Measurements from ENCODE around the gene RGS10.
"Not testable (repeated sequence)": the region's sequence is repeated elsewhere in the genome, so short reads cannot be mapped to it uniquely, and the experiment has no call there.

The RGS10 gene, protein sequence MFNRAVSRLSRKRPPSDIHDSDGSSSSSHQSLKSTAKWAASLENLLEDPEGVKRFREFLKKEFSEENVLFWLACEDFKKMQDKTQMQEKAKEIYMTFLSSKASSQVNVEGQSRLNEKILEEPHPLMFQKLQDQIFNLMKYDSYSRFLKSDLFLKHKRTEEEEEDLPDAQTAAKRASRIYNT

DNA sequence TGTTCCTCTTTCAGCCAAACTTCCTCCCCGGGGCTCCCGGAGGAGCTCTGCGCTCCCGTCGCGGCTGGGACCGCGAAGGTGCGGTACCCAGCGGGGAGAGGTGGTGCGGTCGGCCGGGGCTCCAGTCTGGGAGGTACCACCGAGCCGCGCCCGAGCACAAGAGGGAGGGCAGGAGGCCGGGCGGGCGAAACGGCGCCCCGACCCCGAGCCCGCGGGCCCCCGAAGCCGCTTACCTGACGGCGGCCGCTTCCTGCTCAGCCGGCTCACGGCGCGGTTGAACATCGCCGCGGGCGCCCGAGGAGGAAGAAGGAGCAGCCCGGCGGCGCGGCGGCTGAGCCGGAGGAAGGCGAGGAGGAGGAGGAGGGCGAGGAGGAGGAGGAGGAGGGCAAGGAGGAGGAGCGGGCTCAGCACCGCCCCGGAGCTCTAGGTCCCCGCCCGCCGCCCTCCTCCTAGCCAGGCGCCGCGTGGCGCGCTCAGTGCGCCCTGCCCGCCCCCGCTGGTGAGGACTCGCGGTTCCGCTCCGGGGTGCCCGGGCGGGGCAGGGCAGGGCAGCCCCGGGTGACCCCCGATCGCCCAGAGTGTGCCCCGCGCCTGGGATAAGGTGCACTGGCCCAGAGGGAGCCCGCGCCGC, at the start of gene RGS10:
RGS10 (minus strand) TSS at position 363 of the 631 bp plus-strand sequence; CDS start at position 282, 81 bp downstream.
- peak; percentile 53 for DNase-seq (ENCODE audit: low spot score)

DNA sequence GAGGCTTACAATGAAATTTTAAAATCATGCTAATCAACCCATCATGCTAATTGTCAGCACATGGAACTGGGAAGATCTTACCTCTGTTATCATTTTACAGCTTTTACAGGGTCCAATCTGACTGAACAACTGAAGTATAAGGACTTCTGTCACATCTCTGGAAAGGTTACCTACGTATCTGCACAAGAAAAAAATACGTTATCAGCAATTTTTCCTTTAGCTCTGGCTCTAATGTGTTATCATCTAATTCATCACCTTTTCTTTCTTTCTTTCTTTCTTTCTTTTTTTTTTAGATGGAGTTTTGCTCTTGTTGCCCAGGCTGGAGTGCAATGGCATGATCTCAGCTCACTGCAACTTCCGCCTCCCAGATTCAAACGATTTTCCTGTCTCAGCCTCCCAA, 45.6 kb upstream of the RGS10 start:
- no peak for DNase-seq (ENCODE audit: low spot score)

DNA sequence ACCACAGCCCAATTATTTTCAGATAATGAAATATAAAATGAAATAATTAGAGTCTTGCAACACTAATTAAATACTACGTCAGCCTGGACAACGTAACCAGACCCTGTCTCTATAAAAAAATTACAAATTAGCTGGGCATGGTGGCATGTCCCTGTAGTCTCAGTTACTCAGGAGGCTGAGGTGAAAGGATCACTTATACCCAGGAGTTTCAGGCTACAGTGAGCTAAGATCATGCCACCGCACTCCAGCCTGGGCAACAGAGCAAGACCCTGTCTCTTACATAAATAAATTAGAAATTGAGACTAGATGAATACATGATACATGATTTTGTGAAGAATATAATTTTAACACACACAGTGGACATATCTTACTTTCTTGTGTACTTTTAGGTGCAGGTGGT, 35.8 kb upstream of the RGS10 start:
- no peak for DNase-seq (ENCODE audit: low spot score)

DNA sequence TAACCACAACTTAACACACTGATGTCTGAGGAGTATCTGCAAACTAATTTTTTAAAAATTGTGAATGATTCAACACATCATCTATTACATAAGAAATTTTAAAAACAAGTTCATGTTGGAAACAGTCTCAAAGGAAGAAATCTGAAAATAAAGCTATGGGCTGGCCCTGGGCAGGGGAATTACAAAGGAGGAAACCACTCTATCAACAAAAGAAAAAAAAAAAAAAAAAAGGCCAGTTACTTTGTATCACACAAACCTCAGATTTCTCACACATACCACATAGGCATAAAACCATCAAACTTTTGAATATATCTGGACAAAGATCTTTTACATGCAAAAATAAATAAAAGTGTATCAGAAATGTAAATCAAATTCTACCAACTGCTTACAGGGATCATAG, 33.5 kb upstream of the RGS10 start:
- no peak for DNase-seq (ENCODE audit: low spot score)

DNA sequence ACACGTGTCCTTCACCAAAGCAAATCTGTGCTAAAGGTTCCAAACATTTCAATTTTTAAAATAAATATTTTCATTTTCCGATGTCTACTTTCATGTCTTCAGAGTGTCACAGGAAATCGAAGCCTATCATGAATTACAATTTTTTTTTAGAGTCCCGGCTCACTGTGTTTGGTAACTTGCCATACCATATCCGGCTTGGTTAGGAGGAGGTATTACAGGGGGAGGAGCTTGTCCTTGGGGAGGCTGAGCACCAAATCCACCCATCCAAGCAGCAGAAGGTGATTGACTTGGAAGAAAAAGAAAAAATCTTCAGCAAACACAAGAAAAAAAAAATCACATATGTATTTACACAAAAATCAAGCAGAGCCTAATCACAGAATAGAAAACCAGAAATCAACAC, 33.0 kb upstream of the RGS10 start:
- DNase-seq (ENCODE audit: low spot score): no peak

DNA sequence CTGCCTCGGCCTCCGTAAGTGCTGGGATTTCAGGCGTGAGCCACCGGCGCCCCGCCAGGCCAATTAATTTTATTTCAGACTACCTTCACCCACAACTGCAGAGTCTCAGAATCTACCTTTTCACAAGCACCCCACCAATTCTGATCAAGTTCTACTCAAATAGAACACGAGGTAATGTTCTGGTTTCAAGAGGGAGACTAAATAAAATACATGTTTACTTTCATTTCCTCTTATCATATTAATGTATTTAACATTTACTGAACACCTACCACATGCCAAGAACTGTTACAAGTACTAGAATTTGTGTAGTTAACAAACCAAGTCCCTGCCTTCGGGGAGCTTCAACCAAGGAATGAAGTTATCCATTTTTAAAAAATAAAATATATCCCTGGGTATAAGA, 25.5 kb upstream of the RGS10 start:
- no peak for DNase-seq (ENCODE audit: low spot score)

DNA sequence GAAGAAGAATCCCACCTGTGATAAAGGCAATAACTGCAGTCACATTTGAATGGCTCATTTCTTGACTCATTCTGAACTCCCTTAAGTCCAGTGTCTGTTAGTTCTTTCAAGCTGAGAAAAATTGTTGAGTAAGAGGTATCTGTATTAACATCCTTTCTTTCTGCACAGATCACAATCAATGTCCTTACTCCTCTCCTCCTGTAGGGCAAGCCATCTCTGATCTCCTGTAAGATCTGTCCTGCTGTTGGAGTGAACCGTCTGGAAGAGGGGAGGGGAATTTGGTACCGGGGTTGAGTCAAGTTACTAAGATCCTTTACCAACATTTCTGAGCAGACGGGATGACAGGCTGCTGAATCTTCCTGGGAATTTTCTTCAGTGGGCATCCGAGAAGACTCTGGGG, 19.6 kb upstream of the RGS10 start:
- DNase-seq (ENCODE audit: low spot score): no peak

DNA sequence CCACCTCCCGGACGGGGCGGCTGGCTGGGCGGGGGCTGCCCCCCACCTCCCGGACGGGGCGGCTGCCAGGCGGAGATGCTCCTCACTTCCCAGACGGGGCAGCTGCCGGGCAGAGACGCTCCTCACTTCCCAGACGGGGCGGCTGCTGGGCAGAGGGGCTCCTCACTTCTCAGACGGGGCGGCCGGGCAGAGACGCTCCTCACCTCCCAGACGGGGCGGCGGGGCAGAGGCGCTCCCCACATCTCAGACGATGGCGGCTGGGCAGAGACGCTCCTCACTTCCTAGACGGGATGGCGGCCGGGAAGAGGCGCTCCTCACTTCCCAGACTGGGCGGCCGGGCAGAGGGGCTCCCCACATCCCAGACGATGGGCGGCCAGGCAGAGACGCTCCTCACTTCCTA, 17.0 kb upstream of the RGS10 start:
- DNase-seq (ENCODE audit: low spot score): not testable (repeated sequence)

DNA sequence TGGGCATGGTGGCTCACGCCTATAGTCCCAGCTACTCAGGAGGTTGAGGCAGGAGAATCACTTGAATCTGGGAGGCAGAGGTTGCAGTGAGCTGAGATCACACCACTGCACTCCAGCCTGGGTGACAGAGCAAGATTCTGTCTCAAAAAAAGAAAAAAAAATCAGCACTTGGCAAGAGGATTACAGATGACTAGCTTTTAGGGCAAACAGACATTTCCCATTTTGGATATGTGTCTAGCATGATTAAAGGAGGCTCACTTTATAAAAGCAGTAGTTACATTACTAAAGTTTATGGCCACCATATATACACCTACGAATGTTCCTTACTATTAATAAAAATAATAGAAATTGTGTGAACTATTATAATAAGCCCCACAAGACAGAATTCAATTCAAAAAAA, 13.6 kb upstream of the RGS10 start:
- DNase-seq (ENCODE audit: low spot score): not testable (repeated sequence)

DNA sequence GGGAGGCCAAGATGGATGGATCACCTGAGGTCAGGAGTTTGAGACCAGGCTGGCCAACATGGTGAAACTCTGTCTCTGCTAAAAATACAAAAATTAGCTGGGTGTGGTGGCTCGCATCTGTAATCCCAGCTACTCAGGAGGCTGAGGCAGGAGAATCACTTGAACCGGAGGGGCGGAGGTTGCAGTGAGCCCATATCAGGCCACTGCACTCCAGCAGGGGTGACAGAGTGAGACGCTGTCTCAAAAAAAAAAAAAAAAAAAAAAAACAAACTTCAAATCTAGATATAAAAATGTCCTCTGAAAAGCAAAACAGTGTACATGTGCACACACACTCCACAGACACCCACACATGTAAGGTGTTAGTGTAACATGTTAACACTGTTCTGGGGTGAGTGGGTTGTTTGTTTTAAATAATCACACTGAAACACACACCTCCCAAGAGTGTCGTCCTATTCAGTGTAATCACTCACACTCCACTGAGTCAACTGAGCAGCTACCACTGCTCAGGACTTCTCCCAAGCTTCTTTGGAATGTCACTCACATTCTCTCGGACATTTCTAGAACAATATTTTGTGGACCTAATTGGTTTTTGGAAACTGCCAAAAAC, 12.8 kb upstream of the RGS10 start:
- DNase-seq (ENCODE audit: low spot score): no peak

DNA sequence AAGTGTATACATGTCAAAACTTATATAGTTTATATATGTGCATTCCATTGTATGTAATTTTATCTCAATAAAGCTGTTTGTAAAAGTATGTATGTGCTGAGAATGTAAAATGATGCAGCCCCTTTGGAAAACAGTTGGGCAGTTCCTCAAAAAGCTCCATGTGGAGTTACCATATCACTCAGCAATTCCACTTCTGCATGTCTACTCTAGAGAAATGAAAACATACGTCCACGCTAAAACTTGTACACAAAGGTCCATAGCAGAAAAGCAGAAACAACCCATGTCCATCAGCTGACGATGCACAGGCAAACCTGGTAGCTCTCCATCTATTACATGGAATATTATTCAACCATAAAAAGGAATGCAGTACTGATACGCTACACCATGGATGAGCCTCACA, 8.3 kb upstream of the RGS10 start:
- DNase-seq (ENCODE audit: low spot score): no peak

DNA sequence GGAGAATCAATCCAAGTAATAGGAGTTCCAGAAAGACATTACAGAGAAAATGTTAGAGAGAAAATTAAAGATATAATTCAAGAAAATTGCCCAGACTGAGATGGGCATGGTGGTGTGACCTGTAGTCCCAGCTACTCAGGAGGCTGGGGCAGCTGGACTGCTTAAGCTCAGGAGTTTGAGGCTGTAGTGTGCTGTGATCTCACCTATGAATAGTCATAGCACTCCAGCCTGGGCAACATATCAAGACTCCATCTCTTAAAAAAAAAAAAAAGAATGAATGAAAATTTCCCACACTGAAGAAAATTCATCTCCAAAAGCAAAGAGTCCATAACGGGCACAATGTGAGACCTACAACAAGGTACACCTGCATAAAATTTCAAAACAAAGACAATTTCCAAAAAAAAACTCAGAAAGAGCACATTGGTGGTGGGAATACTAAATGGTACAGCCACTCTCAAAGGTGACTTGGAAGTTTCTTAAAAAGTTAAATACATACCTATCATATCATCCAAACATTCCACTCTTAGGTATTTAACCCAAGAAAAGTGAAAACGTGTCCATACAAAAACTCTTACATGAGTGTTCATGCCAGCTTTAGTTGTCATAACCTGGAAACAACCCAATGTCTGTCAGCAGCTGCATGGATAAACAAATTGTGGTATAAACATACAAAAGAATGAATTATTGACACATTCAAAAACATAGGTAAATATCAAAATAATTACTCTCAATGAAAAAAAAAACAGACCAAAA, 6.9 kb upstream of the RGS10 start:
- DNase-seq (ENCODE audit: low spot score): no peak

DNA sequence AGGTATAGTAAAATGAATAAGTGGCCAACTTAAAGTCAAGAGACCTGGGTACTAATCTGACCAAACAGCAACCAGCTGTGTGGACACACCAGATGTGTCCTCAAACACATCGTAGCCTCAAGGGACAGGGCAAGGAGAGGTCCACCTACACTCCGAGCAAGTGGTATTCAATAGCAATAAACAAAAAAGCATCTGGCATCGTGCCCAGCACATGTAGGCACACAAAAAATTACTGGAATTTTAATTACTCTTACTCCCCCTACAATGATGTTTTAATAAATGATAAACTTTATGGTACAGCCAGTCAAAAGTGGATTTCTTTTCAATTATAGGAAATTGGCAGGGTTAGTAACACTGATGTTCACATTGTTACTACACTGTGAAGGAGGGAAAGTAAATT, 3.5 kb upstream of the RGS10 start:
- DNase-seq (ENCODE audit: low spot score): no peak

DNA sequence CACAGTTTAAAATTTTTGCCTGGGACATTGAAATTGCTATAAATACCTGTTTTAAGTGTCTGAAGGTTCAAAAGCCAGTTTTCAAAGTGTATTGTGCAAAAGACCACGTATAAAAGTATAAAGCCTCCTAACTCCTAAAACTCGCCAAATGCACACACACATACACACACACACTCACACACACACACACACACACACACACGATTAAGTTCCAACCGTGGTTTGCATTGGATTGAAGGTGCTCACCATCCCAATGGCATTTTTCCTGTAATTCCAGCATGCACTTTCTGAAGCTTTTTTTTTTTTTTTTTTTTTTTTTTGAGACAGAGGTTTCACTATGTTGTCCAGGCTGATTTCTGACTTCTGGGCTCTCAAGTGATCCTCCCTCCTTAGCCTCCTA, 2.8 kb upstream of the RGS10 start:
- no peak for DNase-seq (ENCODE audit: low spot score)

DNA sequence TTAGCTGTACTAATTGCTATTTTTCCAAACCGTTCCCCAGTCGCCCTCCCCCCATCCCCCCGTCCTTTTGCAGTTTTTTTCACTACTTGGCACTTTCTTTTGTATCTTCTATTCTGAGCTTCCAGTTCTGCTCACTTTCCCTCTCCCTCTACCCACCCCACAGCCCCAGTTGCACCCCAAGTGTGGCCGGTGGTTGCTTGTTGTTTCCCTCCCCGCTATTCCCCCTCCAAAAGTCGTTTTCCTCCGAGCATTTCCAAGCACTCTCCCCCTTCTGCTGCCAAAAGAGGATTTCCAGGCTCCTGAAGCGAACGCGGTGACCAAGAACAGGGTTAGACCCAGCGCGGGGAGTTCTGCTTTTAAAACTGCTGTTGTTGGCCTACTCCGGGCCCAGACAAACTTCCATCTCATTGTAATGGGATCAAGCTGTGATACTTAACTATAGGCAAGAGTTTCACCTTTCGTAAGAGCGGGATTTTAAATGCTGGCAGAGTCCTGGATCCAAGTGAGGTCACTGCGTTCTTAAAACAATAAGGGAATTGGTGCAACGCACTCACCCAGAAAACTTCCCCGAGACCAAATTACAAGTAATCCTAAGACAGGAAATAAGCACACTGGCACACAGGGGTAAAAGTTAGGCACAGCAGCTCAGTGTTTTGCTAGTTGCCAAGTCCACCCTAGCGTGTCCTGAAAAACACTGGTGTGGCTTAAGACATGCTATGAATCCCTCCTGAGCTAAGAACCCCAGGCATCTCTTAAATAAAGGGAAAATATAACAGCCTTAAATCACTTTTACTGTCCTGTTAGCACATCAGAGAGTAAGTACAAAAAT, 1.5 kb upstream of the RGS10 start:
- DNase-seq (ENCODE audit: low spot score): no peak

DNA sequence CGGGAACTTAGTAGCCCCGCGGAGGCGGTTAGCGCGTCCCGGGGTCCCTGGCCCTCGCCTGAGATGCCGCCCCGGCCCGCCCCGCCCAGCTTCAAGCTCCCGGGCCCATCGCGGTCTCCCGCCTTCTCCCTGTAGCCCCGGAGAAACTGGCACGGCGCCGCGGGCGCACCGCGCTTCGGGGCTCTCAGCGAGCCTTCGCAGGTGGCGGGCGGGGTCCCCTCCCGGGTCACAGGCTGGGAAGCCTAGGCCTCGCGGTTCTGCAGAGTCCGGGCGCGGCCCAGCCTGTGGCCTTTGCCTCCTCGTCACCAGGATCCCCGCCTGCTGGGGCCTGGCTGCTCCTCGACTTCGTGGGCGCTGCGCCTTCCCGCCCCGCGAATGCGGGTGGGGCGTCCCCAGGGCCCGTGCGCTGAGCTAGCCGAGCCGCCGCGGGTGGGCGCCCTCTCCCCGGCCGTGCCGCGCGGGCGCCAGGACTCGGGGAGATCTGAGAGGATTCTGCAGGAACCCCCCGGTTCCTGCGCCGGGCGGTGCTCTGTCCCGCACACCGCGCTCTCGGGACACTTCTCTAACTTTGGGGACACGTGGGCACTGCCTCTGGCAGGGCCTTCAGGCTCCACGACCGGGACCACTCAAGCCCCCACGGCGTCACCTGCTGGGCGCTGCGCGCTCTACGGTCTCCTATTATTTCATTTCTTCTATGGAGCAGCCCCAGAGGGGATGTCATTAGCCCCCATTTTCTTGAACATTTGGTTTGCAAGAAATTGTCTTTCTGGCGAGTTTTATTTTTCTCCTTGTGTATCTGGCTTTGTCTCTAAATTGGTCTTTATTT, 682 bp upstream of the RGS10 start:
- peak; percentile 44 for DNase-seq (ENCODE audit: low spot score)

DNA sequence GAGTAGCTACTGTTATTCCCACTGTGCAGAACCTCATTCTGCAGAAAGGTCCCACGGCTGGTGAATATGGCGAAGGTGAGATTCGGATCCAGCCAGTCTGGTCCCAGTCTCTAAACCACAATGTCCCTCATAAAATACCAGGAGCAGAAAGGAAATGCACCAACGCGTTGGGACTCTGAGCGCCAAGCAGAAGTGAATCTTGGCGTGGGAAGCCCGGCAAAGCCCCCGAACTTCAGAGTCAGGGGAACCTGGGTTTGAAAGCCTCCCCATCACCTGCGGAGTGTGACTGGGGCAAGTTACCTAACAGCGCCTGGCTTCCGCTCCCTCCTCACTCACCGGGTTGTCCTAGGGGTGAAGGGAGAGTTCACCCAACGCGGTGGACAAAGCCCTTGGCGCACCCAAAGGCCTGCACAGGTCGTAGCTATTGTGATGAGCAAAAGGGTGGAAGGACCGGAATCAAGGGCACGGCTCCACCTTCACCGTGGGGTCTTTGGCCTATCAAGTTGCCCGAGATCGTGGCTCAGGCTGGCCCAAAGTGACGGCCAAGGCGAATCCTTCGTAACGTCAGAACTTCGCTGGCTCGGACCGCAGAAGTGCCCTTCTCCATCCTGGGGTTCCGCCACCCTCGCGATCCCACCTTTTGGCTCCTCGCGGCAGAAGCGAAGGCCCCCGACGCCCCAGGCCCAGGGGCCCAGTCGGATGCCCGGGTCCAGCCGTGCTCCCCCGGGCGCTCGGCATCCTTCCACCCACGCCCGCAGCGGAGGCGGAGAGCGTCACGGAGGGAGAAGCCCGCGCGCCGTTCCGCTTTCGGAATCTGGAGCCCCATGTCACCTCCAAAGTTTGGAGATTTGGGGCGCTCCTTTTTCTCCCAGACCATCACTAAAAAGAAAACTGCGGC, 811 bp downstream of the RGS10 start:
- no peak for DNase-seq (ENCODE audit: low spot score)

DNA sequence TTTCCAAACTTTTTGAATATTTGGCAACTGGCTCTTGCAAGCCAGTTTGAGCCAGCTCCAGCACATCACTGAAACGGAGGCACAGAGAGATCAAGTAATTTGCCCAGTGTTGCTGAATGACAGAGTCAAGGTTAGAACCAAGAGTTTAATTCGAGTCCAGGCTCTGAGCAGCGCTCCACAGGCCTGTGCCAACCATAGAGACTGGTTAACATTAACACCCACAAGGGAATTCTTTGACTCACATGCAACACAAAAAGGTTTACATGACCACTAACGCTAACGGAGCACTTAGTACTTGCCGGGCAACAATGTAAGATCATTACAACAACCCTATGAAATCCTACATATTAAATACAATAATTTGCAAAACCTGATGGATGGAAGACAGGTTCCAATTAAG, 1.5 kb downstream of the RGS10 start:
- no peak for DNase-seq (ENCODE audit: low spot score)

DNA sequence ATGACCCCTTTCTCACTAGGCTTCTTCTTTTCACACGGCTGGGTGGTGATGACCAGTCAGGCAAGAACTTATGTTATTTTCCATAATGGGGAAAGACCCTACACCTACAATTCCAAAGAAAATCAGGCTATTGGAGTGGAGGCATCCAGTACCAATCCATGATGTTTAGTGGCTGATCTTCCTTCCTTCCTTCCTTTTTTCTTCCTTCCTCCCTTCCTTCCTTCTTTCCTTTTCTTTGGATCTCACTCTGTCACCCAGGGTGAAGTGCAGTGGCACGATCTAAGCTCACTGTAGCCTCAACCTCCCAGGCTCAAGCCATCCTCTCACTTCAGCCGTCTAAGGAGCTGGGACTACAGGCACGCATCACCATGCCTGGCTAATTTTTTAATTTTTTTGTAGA, 2.5 kb downstream of the RGS10 start:
- DNase-seq (ENCODE audit: low spot score): no peak

DNA sequence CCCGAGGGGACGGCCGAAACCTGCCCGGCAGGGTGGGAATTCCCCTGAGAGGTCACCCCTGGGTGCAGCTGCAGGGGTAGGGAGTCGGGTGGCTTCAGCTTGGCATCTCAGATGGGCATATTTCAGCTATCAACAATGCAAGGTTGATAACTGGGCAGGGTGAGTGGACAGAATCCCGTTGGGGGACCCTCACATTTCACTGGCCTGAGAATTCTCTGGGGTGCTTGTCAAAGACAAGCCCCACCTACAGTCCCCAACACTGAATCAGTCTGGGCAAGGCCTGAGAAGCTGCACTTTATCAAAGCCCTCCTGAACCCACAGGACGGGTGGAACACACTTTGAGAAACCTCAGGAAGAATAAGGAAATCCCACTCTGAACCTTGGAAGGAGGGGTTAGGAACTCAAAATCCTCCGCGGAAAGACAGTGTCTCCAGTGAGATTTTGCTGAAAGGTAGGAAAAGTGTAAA, 3.1 kb downstream of the RGS10 start:
- DNase-seq (ENCODE audit: low spot score): no peak

Measured in kidney capillary endothelial cell (primary cell).